Neutrophil (primary cell): ENCODE data around the gene VSX1.

ENCODE experiments used
- H3K27ac ChIP-seq: fragments of 200-600 bp; sonication (generic); 2 replicates; pipeline ENCODE4 v1.5.1; 2016; ENCODE audit warnings: mild to moderate bottlenecking, moderate library complexity
- H3K27me3 ChIP-seq: fragments of 200-600 bp; sonication (generic); 2 replicates; pipeline ENCODE4 v1.6.0; 2016; ENCODE audit warnings: mild to moderate bottlenecking
- H3K36me3 ChIP-seq: fragments of 200-600 bp; sonication (generic); 2 replicates; pipeline ENCODE4 v1.5.1; 2017
- H3K4me1 ChIP-seq, 2 experiments: fragments of 200-600 bp in 1 of 2; sonication (generic) in 1 of 2; 1 replicate in 1 of 2; 2 replicates in 1 of 2; pipeline versions ENCODE4 v1.5.1 to v1.6.1; 2013 to 2016; ENCODE audit warnings: low read depth in 1 of 2, low read length in 1 of 2, mild to moderate bottlenecking in 1 of 2, moderate library complexity in 1 of 2; ENCODE audit not compliant: control insufficient read depth in 1 of 2, insufficient read depth in 1 of 2
- H3K4me3 ChIP-seq, 2 experiments: fragments of 200-600 bp in 1 of 2; sonication (generic) in 1 of 2; 1 replicate in 1 of 2; 2 replicates in 1 of 2; pipeline ENCODE4 v1.5.1; 2013 to 2016; ENCODE audit warnings: low read depth in 1 of 2, low read length in 1 of 2, mild to moderate bottlenecking in 1 of 2, moderate library complexity in 1 of 2
- H3K9me3 ChIP-seq: fragments of 200-600 bp; sonication (generic); 2 replicates; pipeline ENCODE4 v1.5.1; 2016
- CTCF ChIP-seq: fragments of 200-600 bp; sonication (generic); IDR thresholded peaks from 2 replicates; pipeline ENCODE4 v1.5.1; 2016; ENCODE audit warnings: antibody characterized with exemption

Gene VSX1

GRCh38 chr20:25082498-25082873 lies 545 bp upstream of the VSX1 start:
- peaks cover 3 to 4% of the 10 kb centered on the region in 2 experiments for H3K4me1 ChIP-seq
- no peaks in the 10 kb centered on the region for H3K9me3 ChIP-seq
- no peak for TF ChIP-seq CTCF
- H3K36me3 ChIP-seq = no peaks in the 10 kb centered on the region
- H3K27ac ChIP-seq = no peak overlapping the region
- no peak overlapping the region for H3K4me3 ChIP-seq
- peaks cover 100% of the 10 kb centered on the region for H3K27me3 ChIP-seq

- Histone ChIP-seq H3K36me3 (no peaks in the 10 kb centered on the region), H3K27me3 (peaks cover 100% of the 10 kb centered on the region), H3K27ac (no peak overlapping the region), H3K4me3 (no peak overlapping the region), H3K9me3 (no peaks in the 10 kb centered on the region), H3K4me1 (peaks cover 6 to 13% of the 10 kb centered on the region in 2 experiments)
- TF ChIP-seq CTCF = no peak
Measured at GRCh38 chr20:25081065-25081729, 744 bp downstream of the VSX1 start.

GRCh38 chr20:25079171-25079570 lies 2.8 kb downstream of the VSX1 start:
- Histone ChIP-seq H3K9me3 (no peaks in the 10 kb centered on the region), H3K36me3 (no peaks in the 10 kb centered on the region), H3K27me3 (peaks cover 100% of the 10 kb centered on the region), H3K27ac (no peak overlapping the region), H3K4me1 (peaks cover 6 to 13% of the 10 kb centered on the region in 2 experiments), H3K4me3 (no peak overlapping the region)
- no peak for TF ChIP-seq CTCF

- no peak for TF ChIP-seq CTCF
- H3K27ac ChIP-seq = no peak overlapping the region
- no peaks in the 10 kb centered on the region for H3K9me3 ChIP-seq
- H3K4me1 ChIP-seq = peaks cover 6 to 13% of the 10 kb centered on the region in 2 experiments
- peaks cover 100% of the 10 kb centered on the region for H3K27me3 ChIP-seq
- no peak overlapping the region for H3K4me3 ChIP-seq
- H3K36me3 ChIP-seq = no peaks in the 10 kb centered on the region
Measured at GRCh38 chr20:25078662-25079061, 3.3 kb downstream of the VSX1 start.

- Histone ChIP-seq H3K4me1 (peaks cover 6 to 13% of the 10 kb centered on the region in 2 experiments), H3K27me3 (peaks cover 100% of the 10 kb centered on the region), H3K4me3 (peak overlapping the region in 1 of 2 experiments; percentile 29), H3K27ac (no peak overlapping the region), H3K36me3 (no peaks in the 10 kb centered on the region), H3K9me3 (no peaks in the 10 kb centered on the region)
- TF ChIP-seq CTCF = no peak
Measured at GRCh38 chr20:25077610-25078169, 4.3 kb downstream of the VSX1 start.
